ENCODE results near the gene NCOA3. TPM values are rescaled to one million over a fixed set of nuclear protein-coding genes. Genes with fewer than 3 reads are reported as not detected.
A peak's percentile ranks its signal among the peaks of the same experiment; 100 is the strongest.

NCOA3 gene
- total RNA-seq, 1 experiment from 2014 or later, result 23.3 TPM

DNA sequence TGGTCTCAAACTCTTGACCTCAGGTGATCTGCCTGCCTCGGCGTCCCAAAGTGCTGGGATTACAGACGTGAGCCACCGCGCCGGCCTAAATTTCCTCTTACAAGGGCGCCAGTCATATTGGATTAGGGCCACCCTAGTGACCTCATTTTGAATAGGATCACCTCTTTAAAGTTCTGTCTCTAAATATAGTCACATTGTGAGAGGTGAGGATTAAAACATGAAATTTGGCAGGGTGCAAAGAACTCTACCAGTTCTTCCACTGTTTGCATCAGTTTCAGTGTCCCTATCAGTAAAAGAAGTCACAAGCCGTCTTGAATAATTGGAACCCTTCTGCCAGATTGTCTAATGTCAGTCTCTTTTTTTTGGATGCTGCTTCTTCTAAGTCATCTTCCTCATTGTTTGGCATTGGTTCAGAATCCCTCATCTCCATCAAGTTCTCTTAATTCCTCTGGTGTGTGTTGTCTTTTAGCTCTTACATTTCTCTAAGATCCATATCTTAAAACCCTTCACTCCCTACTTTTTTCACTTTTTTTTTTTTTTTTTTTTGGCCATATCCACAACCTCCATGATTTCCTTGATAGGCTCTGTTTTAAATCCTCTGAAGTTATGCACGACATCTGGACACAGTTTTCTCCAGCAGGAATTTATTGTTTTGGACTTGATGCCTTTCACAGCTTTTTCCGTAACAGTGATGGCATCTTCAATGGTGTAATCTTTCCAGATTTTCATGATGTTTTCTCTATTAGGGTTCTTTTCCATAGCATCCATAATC is 56.8 kb downstream of the NCOA3 start:
- no peak overlapping the region for H2BK15ac ChIP-seq (ENCODE audit: low read depth, low read length)
- H3K36me3 Mint-ChIP-seq (ENCODE audit: insufficient read depth in 1 of 3, low read depth in 3 of 3), result peaks cover 3 to 4% (median 4%) of the 10 kb centered on the region in 3 experiments; a peak in 5 of 7 replicates
- no peaks in the 10 kb centered on the region for H3K27me3 Mint-ChIP-seq (ENCODE audit: low read depth)
- DNase-seq, result no peak
- H3K9ac ChIP-seq (ENCODE audit: extremely low read depth, insufficient read length, low read length), result no peak overlapping the region
- no peak overlapping the region for H4K5ac ChIP-seq (ENCODE audit: insufficient read length, low read depth, low read length)
- no peak overlapping the region for H2BK12ac ChIP-seq (ENCODE audit: insufficient read length, low read depth, low read length)
- no peak overlapping the region for H4K91ac ChIP-seq (ENCODE audit: insufficient read length, low read depth, low read length)
- H3K9me3 Mint-ChIP-seq, result peaks cover 0 to 4% of the 10 kb centered on the region in 2 experiments; a peak in 4 of 5 replicates
- H3K56ac ChIP-seq (ENCODE audit: insufficient read length, low read depth, low read length), result no peak overlapping the region
- H3K27me3 ChIP-seq (ENCODE audit: insufficient read depth, low read length), result no peaks in the 10 kb centered on the region
- H3K79me1 ChIP-seq (ENCODE audit: insufficient read depth, low read depth, low read length, poor library complexity, severe bottlenecking), result peaks cover 11% of the 10 kb centered on the region
- no peak overlapping the region for H2BK20ac ChIP-seq (ENCODE audit: low read depth, low read length, poor library complexity, severe bottlenecking)
- H3K79me2 ChIP-seq (ENCODE audit: insufficient read depth, low read length), result peaks cover 6% of the 10 kb centered on the region; the same call in 1 of the 2 replicates
- no peak overlapping the region for H3K18ac ChIP-seq (ENCODE audit: insufficient read length, low read depth, low read length)
- H2BK5ac ChIP-seq (ENCODE audit: insufficient read length, low read length), result no peak overlapping the region
- no peak overlapping the region for H3K23ac ChIP-seq (ENCODE audit: insufficient read length, low read depth, low read length)
- no peaks in the 10 kb centered on the region for H4K20me1 ChIP-seq (ENCODE audit: control insufficient read depth, insufficient read depth, insufficient read length)
- peak overlapping the region; percentile 12 for H3K4me2 ChIP-seq (ENCODE audit: insufficient read depth, insufficient read length, low read length)
- no peak overlapping the region for H2AK5ac ChIP-seq (ENCODE audit: insufficient read length, low read length)
- TF ChIP-seq CTCF (conservative IDR thresholded peaks at IDR 0.05), result no peak
- no peak overlapping the region for H3K27ac ChIP-seq (ENCODE audit: insufficient read length, low read depth, low read length)
- no peak overlapping the region for H4K8ac ChIP-seq (replicated peaks; ENCODE audit: insufficient read length, low read depth, low read length)
- H3K9me3 ChIP-seq (ENCODE audit: control insufficient read depth, low read depth, low read length), result no peaks in the 10 kb centered on the region
- H2BK120ac ChIP-seq (ENCODE audit: low read depth, low read length, poor library complexity, severe bottlenecking), result no peak overlapping the region
- peaks cover 10% of the 10 kb centered on the region for H3K4me1 ChIP-seq (ENCODE audit: insufficient read depth, low read length)
- no peak overlapping the region; a peak in 1 of 5 replicates for H3K4me3 Mint-ChIP-seq
- H3K4ac ChIP-seq (ENCODE audit: low read depth, low read length), result no peak overlapping the region
- no peak overlapping the region for H3K14ac ChIP-seq (ENCODE audit: insufficient read depth, low read length)
- no peak overlapping the region for H3T11ph ChIP-seq (ENCODE audit: low read length)
- WGBS (ENCODE audit: extremely low coverage, insufficient read length, low lambda C conversion rate), result no CpG with 5 or more reads among the region's 10 CpGs
- H3K23me2 ChIP-seq (ENCODE audit: insufficient read length, low read depth, low read length, poor library complexity, severe bottlenecking), result no peaks in the 10 kb centered on the region
- H3K27ac Mint-ChIP-seq, result peak overlapping the region in 1 of 3 experiments; percentile 98; a peak in 2 of 7 replicates
- peaks cover 46 to 55% of the 10 kb centered on the region in 2 experiments for H3K4me1 Mint-ChIP-seq
- no peak overlapping the region for H2AFZ ChIP-seq (ENCODE audit: low read length)

All from H9 (cell line).